SKM-1 (cell line): Measurements from ENCODE around the gene ARRB2.

Source experiments
- DNase-seq: peaks from one replicate; lab custom pipeline; 2025; ENCODE audit not compliant: unreplicated experiment; lab: John Stamatoyannopoulos, UW

ARRB2 gene

GRCh38 chr17:4724650-4725049 lies 14.2 kb downstream of the ARRB2 start:
- no peak for DNase-seq

- DNase-seq: no peak
Observed at GRCh38 chr17:4725646-4726310, 15.3 kb downstream of the ARRB2 start.

DNA sequence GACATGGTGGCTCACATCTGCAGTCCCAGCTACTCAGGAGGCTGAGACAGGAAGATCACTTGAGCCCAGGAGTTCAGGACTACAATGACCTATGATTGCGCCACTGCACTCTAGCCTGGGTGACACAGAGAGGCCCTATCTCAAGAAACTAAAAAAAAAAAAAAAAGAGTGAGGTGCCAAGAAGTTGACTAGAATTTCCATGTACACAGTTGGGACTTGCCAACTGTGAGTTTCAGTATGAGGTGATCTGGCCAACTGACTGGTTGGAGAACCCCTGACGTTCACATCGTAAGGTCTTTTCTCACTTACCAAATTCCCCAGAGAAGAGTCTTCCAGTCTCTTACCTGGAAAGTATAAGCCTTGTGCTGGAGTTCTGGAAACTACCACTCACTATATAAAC lies 17.7 kb downstream of the ARRB2 start:
- DNase-seq: no peak

DNA sequence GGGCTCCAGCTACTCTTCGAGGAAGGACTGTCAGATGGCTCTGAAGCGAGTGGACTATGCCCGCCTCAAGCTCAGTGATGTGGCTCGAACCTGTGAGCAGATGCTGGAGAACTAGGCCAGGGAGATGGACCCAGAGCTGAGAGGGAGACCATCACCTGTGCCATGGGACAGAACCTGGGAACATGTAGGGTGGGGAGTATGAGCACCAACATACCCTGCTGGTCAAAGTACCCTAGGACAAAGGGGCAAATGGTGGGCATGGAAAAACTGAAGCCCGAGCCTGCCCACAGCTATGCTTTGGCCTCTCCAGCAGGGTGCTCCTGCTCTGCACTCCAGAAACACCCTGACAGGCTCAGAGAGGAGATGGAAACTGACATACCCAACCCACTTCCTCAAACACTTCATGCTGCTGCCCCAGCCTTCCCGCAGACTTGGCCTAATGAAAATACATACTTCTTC lies 22.7 kb downstream of the ARRB2 start:
- peak; percentile 31 for DNase-seq

- no peak for DNase-seq
Observed at GRCh38 chr17:4734857-4735475, 24.5 kb downstream of the ARRB2 start.

DNA sequence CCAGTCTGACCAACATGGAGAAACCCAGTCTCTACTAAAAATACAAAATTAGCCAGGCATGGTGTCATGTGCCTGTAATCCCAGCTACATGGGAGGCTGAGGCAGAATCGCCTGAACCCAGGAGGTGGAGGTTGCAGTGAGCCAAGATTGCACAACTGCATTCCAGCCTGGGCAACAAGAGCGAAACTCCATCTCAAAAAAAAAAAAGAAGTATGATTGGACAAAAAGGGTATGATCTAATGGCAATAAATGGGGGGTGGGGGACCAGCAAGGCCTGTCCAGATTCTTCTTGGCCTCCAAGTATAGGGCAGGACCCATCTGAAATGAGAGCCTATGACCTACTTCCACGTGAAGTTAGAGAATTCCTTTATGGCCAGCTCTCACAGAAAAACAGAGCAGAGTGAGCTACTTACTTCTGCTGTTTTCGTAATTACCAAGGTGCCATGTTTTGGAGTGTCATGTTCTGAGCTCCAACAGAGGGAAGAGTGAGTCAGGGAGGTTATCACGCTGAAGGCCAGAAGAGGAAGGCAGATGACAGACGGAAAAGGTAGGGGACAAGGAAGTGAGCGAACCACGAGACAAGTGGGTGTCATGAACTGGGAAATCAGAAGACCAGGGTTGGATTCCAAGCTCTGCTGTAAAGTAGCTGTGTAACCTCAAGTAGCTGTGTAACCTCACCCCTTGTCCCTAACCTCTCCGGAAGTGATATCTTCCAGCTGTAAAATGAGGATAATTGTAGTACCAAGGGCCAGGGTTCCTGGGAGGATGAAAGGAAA lies 25.6 kb downstream of the ARRB2 start:
- DNase-seq: peak; percentile 24

GRCh38 chr17:4738136-4739121 lies 28.0 kb downstream of the ARRB2 start:
- no peak for DNase-seq

DNA sequence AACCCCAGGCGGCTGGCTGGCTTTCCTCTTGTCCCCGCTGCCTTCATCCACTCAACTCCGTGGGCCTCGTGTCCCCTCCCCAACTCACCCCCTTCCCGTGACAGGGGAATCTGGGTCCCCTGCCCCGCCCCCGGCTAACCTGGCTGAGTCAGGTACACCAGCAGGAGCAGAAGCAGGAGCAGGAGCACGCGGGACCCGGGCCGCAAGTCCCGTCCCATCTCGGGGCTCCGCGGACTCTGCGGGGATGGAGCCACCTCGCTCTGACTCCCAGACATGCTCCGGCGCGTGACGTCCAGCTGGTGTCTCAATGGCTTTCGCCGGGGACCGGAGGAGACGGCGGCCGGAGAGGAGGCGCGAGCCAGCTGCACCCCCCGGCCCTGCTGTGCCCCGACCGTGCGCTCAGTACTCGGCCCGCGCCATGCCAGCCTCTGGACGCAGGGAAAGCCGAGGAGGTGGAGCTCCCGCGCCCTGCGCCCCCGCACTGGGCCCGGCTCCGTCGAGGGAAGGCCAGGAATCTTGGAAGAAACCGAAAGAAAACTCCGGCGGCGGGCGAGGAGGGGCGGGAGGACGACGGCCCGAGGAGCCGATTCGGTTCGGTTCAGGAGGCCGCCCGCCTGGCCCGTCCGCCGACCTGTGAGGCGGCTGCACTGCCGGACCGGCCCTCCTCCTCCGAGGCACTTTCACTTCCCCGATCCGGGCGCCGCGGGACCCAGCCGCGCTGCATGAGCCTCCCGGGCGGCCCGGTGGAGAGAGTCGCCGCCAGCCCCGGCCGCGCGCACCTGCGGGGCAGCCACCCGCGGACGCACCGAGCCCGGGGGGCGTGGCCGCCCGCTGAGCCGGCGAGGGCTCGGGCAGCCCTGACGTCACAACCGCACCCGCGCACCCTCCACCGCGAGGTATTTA lies 28.9 kb downstream of the ARRB2 start, which contains the start of the genes CXCL16 and ZMYND15:
CXCL16 (minus strand) TSS at position 807 of the 903 bp plus-strand sequence; CDS start at position 218, 589 bp downstream.
ZMYND15 (plus strand) TSS at position 712 of the 903 bp plus-strand sequence. CDS start 716 bp downstream, outside the sequence.
- no peak for DNase-seq

GRCh38 chr17:4740025-4740351 lies 29.6 kb downstream of the ARRB2 start:
- no peak for DNase-seq

DNA sequence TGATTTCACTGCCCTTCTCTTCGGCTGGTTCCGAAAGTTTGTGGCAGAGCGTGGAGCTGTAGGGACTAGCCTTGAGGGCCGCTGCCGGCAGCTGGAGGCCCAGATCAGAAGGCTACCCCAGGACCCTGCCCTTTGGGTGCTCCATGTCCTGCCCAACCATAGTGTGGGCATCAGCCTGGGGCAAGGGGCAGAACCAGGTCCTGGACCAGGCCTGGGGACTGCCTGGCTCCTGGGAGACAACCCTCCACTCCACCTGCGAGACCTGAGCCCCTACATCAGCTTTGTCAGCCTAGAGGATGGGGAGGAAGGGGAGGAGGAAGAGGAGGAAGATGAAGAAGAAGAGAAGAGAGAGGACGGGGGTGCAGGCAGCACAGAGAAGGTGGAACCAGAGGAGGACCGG lies 30.2 kb downstream of the ARRB2 start:
- DNase-seq: no peak

DNA sequence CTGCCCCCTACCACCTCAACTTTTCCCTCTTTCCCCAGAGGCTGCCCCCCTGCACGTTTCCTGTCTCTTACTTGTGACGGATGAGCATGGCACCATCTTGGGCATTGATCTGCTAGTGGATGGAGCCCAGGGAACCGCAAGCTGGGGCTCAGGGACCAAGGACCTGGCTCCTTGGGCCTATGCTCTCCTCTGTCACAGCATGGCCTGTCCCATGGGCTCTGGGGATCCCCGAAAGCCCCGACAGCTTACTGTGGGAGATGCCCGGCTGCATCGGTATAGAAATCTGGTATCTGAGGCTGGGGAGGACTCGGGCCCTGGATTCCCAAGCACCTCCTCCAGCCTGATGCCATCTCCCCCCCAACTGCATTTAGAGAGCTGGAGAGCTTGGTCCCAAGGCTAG lies 31.1 kb downstream of the ARRB2 start:
- DNase-seq: no peak

- DNase-seq: no peak
Observed at GRCh38 chr17:4742133-4742532, 31.7 kb downstream of the ARRB2 start.

DNA sequence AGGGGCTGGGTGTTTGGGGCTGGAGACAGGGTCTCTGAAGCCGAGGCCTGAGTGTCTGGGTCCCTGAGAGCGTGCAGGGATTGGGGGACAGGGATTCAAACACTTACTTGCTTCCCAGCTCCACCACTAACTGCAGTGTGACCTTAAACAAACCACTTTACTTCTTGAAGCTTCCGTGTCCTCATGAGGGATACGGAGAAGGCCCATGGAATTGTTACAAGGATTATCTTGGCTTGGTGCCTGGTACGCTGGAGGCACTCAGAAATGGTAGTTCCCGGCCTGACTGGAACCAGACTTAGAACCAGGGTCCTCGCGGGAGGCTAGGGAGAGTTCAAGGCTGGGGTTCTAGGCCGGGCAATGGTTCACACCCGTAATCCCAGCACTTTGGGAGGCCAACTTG lies 32.2 kb downstream of the ARRB2 start:
- no peak for DNase-seq

- DNase-seq: no peak
Observed at GRCh38 chr17:4743216-4743615, 32.8 kb downstream of the ARRB2 start.

- no peak for DNase-seq
Observed at GRCh38 chr17:4743898-4744297, 33.5 kb downstream of the ARRB2 start.

DNA sequence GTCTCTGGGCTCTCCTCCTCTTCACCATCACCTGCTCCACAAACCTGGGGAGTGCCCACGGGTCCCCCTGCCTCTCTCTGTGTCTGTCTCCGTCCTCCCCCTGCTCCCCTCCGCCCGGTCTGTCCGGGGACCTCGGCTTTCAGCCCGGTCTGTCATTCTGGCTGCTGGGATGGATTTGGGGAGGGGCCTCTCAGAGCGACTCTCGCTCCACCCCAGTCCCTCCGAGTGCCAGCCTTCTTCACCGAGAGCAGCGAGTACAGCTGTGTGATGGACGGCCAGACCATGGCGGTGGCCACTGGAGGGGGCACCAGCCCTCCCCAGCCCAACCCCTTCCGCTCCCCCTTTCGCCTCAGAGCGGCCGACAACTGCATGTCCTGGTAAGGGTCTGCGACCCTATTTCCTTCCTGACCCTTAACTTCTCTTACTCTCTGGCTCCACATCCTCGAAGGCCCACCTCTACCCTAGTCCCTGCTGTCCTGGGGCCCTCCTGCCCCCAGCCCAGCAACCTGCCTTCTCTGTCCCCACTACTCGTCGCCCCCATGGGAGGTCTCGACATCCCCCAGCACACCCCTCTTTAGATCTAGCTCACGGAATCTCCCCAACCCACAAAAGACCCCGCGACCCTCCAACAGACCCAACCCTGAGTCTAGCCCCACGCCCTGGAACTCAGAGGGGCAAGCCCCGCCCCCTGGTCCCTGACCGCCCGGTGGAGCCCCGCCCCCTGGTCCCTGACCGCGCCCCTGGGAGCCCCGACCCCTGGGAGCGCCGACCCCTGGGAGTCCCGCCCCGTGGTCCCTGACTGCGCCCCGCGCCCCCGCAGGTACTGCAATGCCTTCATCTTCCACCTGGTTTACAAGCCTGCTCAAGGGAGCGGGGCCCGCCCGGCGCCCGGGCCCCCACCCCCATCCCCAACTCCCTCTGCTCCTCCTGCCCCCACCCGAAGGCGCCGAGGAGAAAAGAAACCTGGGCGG lies 34.9 kb downstream of the ARRB2 start:
- DNase-seq: no peak

- no peak for DNase-seq
Observed at GRCh38 chr17:4747847-4748246, 37.4 kb downstream of the ARRB2 start.

DNA sequence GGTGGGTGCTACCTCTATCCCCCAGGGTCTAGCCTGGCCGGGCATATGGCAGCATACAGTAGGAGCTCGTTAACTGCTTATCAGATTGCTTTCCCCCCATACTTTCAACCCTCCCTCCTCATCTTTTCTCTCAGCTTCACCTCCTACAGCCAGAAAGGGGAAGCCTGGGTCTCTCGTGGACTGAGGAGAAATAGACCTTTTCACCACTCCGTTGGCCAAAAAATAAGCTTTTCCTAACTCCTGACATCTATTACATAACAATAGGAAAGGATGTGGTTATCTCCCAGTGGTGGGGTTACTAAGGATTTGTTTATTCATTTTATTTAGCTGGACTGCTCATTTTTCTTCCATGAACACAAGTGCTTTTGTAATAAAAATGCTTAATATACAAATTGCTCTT lies 38.3 kb downstream of the ARRB2 start:
- no peak for DNase-seq

GRCh38 chr17:4750606-4751005 lies 40.2 kb downstream of the ARRB2 start:
- no peak for DNase-seq
